ENCODE measurements around the gene RPLP2. TPM values are rescaled to one million over a fixed set of nuclear protein-coding genes. Genes with fewer than 3 reads are reported as not detected.

RPLP2 gene
- total and polyA plus RNA-seq, 2 donors (not counting 1 experiment from before 2014, with no cell fraction given) = 525 to 3,947 TPM

GRCh38 chr11:761526-762108 is 48.1 kb upstream of the RPLP2 start:
- Histone ChIP-seq H3K4me2 (replicated peaks; ENCODE audit: low read depth, low read length, poor library complexity, severe bottlenecking) (no peak overlapping the region), H3K36me3 (replicated peaks in 1 of 2; ENCODE audit: control extremely low read depth in 1 of 2, control insufficient read depth in 1 of 2, extremely low read depth in 1 of 2, insufficient read depth in 2 of 2, low read length in 1 of 2) (peaks cover 4 to 64% of the 10 kb centered on the region in 2 experiments), H3K27me3 (replicated peaks in 1 of 4; ENCODE audit: control extremely low read depth in 1 of 4, control insufficient read depth in 3 of 4, insufficient read depth in 4 of 4, low read length in 3 of 4) (no peaks in the 10 kb centered on the region), H3K79me2 (ENCODE audit: control insufficient read depth, insufficient read depth, low read length) (peaks cover 13% of the 10 kb centered on the region), H3K9ac (ENCODE audit: low read length) (no peak overlapping the region), H3K9me3 (ENCODE audit: control extremely low read depth in 1 of 3, control insufficient read depth in 2 of 3, insufficient read depth in 1 of 3, low read length in 2 of 3) (no peaks in the 10 kb centered on the region), H3K4me3 (ENCODE audit: control extremely low read depth in 1 of 5, extremely low read depth in 1 of 5, insufficient read depth in 1 of 5, low read depth in 2 of 5, low read length in 4 of 5) (no peak overlapping the region), H3K27ac (ENCODE audit: low read length in 2 of 2) (no peak overlapping the region), H4K20me1 (ENCODE audit: control insufficient read depth, insufficient read depth, low read length, poor library complexity, severe bottlenecking) (peaks cover 28% of the 10 kb centered on the region), H2AFZ (ENCODE audit: insufficient read depth, low read depth, low read length, poor library complexity, severe bottlenecking) (no peak overlapping the region), H3K4me1 (ENCODE audit: control insufficient read depth in 2 of 2, insufficient read depth in 2 of 2, low read length in 2 of 2) (no peaks in the 10 kb centered on the region)
- CTCF ChIA-PET = interaction anchor here (0.7 kb wide), 1 partner anchor 456 kb away, joined by 3 read pairs; no protein-coding TSS in a partner anchor
- Mint-ChIP-seq H3K9me3 (ENCODE audit: insufficient read depth) (no peaks in the 10 kb centered on the region), H3K27ac (no peak overlapping the region), H3K4me1 (peaks cover 2% of the 10 kb centered on the region), H3K4me3 (no peak overlapping the region), H3K27me3 (no peaks in the 10 kb centered on the region)
- 98% methylated on average over 3 of the region's 8 CpGs for WGBS (ENCODE audit: insufficient coverage)
- intact Hi-C loops (cut with micrococcal nuclease) = no loop called here
- ATAC-seq (ENCODE audit: low read depth) (no peak), DNase-seq (no peak)
- TF ChIP-seq CTCF (IDR thresholded peaks at IDR 0.05) = no peak
- no peak for TF ChIP-seq EZH2 (IDR thresholded peaks at IDR 0.05; ENCODE audit: borderline replicate concordance, insufficient read depth, low read depth, low read length, poor library complexity, severe bottlenecking)
- POLR2A ChIA-PET = no interaction called here

- intact Hi-C loops (cut with micrococcal nuclease) = no loop called here
- ChIA-PET CTCF (interaction anchor here (0.7 kb wide), 1 partner anchor 457 kb away, joined by 3 read pairs; no protein-coding TSS in a partner anchor), POLR2A (no interaction called here)
- ATAC-seq (ENCODE audit: low read depth) = no peak
- Mint-ChIP-seq H3K27me3 (no peaks in the 10 kb centered on the region), H3K4me3 (no peak overlapping the region), H3K27ac (peak overlapping the region; percentile 10), H3K4me1 (peaks cover 2% of the 10 kb centered on the region), H3K9me3 (ENCODE audit: insufficient read depth) (no peaks in the 10 kb centered on the region)
- no peak overlapping the region for H2AFZ ChIP-seq (ENCODE audit: insufficient read depth, low read depth, low read length, poor library complexity, severe bottlenecking)
- DNase-seq = no peak
- no peak for TF ChIP-seq CTCF (IDR thresholded peaks at IDR 0.05)
- TF ChIP-seq EZH2 (IDR thresholded peaks at IDR 0.05; ENCODE audit: borderline replicate concordance, insufficient read depth, low read depth, low read length, poor library complexity, severe bottlenecking) = no peak
- H3K27ac ChIP-seq (ENCODE audit: low read length in 2 of 2) = no peak overlapping the region
- H3K9ac ChIP-seq (ENCODE audit: low read length) = no peak overlapping the region
- 60% methylated on average over 7 of the region's 10 CpGs for WGBS (ENCODE audit: insufficient coverage)
- H3K79me2 ChIP-seq (ENCODE audit: control insufficient read depth, insufficient read depth, low read length) = peaks cover 3% of the 10 kb centered on the region
- H3K4me3 ChIP-seq (ENCODE audit: control extremely low read depth in 1 of 5, extremely low read depth in 1 of 5, insufficient read depth in 1 of 5, low read depth in 2 of 5, low read length in 4 of 5) = no peak overlapping the region
- no peaks in the 10 kb centered on the region for H3K27me3 ChIP-seq (replicated peaks in 1 of 4; ENCODE audit: control extremely low read depth in 1 of 4, control insufficient read depth in 3 of 4, insufficient read depth in 4 of 4, low read length in 3 of 4)
- H3K9me3 ChIP-seq (ENCODE audit: control extremely low read depth in 1 of 3, control insufficient read depth in 2 of 3, insufficient read depth in 1 of 3, low read length in 2 of 3) = no peaks in the 10 kb centered on the region
- H3K36me3 ChIP-seq (replicated peaks in 1 of 2; ENCODE audit: control extremely low read depth in 1 of 2, control insufficient read depth in 1 of 2, extremely low read depth in 1 of 2, insufficient read depth in 2 of 2, low read length in 1 of 2) = peaks cover 4 to 55% of the 10 kb centered on the region in 2 experiments
- no peak overlapping the region for H3K4me2 ChIP-seq (replicated peaks; ENCODE audit: low read depth, low read length, poor library complexity, severe bottlenecking)
- peaks cover 19% of the 10 kb centered on the region for H4K20me1 ChIP-seq (ENCODE audit: control insufficient read depth, insufficient read depth, low read length, poor library complexity, severe bottlenecking)
- no peaks in the 10 kb centered on the region for H3K4me1 ChIP-seq (ENCODE audit: control insufficient read depth in 2 of 2, insufficient read depth in 2 of 2, low read length in 2 of 2)
These were observed 47.2 kb upstream of the RPLP2 start for GRCh38 chr11:762421-763072.
